Skeletal muscle satellite cell (primary cell): ENCODE data around the gene TNIK.

Source experiments
- H3K27me3 ChIP-seq: 2 replicates; pipeline ENCODE4 v1.7.0; 2013; ENCODE audit warnings: low read length; ENCODE audit not compliant: control insufficient read depth, insufficient read depth
- H3K36me3 ChIP-seq: 2 replicates; pipeline ENCODE4 v1.7.0; 2013; ENCODE audit warnings: mild to moderate bottlenecking, control low read depth, low read length; ENCODE audit not compliant: insufficient read depth
- H3K4me1 ChIP-seq: 2 replicates; pipeline ENCODE4 v1.7.0; 2013; ENCODE audit warnings: low read length; ENCODE audit not compliant: control insufficient read depth, insufficient read depth
- H3K4me2 ChIP-seq: 2 replicates; pipeline ENCODE4 v1.7.0; 2013; ENCODE audit warnings: mild to moderate bottlenecking, low read length
- H3K4me3 ChIP-seq: 2 replicates; pipeline ENCODE4 v1.7.0; 2013; ENCODE audit warnings: low read length
- H3K9ac ChIP-seq: 2 replicates; pipeline ENCODE4 v1.7.0; 2013; ENCODE audit warnings: mild to moderate bottlenecking, low read depth, low read length, moderate library complexity
- H3K9me3 ChIP-seq: replicated peaks from 2 replicates; pipeline ENCODE4 v1.7.0; 2013; ENCODE audit warnings: mild to moderate bottlenecking, control low read depth, low read length

Gene TNIK

GRCh38 chr3:171142985-171143384 lies 317.2 kb downstream of the TNIK start:
- no peak overlapping the region for H3K9ac ChIP-seq
- peaks cover 15% of the 10 kb centered on the region for H3K27me3 ChIP-seq
- H3K36me3 ChIP-seq: no peaks in the 10 kb centered on the region

GRCh38 chr3:171140246-171140645 lies 320.0 kb downstream of the TNIK start:
- Histone ChIP-seq H3K4me1 (no peaks in the 10 kb centered on the region), H3K9ac (no peak overlapping the region), H3K27me3 (peaks cover 15% of the 10 kb centered on the region), H3K4me3 (no peak overlapping the region), H3K4me2 (no peak overlapping the region), H3K9me3 (no peaks in the 10 kb centered on the region), H3K36me3 (no peaks in the 10 kb centered on the region)

More at GRCh38 chr3:171142985-171143384, 317.2 kb downstream of the TNIK start:
- H3K4me1 ChIP-seq: no peaks in the 10 kb centered on the region
- H3K9me3 ChIP-seq: no peaks in the 10 kb centered on the region
- no peak overlapping the region for H3K4me3 ChIP-seq
- H3K4me2 ChIP-seq: no peak overlapping the region

- H3K4me1 ChIP-seq: peaks cover 9% of the 10 kb centered on the region
- H3K9me3 ChIP-seq: no peaks in the 10 kb centered on the region
- peaks cover 15% of the 10 kb centered on the region for H3K27me3 ChIP-seq
- no peak overlapping the region for H3K4me3 ChIP-seq
- H3K4me2 ChIP-seq: no peak overlapping the region
- no peaks in the 10 kb centered on the region for H3K36me3 ChIP-seq
- no peak overlapping the region for H3K9ac ChIP-seq
Observed at GRCh38 chr3:171138027-171138426, 322.2 kb downstream of the TNIK start.

GRCh38 chr3:171135549-171135948 lies 324.7 kb downstream of the TNIK start:
- Histone ChIP-seq H3K9me3 (no peaks in the 10 kb centered on the region), H3K27me3 (peaks cover 3% of the 10 kb centered on the region), H3K4me2 (no peak overlapping the region), H3K36me3 (no peaks in the 10 kb centered on the region), H3K9ac (no peak overlapping the region), H3K4me3 (no peak overlapping the region), H3K4me1 (peaks cover 10% of the 10 kb centered on the region)

- no peak overlapping the region for H3K9ac ChIP-seq
- no peaks in the 10 kb centered on the region for H3K27me3 ChIP-seq
- peaks cover 19% of the 10 kb centered on the region for H3K4me1 ChIP-seq
- no peaks in the 10 kb centered on the region for H3K9me3 ChIP-seq
- H3K4me3 ChIP-seq: no peak overlapping the region
- H3K4me2 ChIP-seq: no peak overlapping the region
- H3K36me3 ChIP-seq: no peaks in the 10 kb centered on the region
Observed at GRCh38 chr3:171133796-171134569, 326.2 kb downstream of the TNIK start.

GRCh38 chr3:171133337-171133736 lies 326.9 kb downstream of the TNIK start:
- H3K9ac ChIP-seq: no peak overlapping the region
- H3K4me1 ChIP-seq: peaks cover 19% of the 10 kb centered on the region
- H3K9me3 ChIP-seq: no peaks in the 10 kb centered on the region
- no peak overlapping the region for H3K4me2 ChIP-seq
- H3K4me3 ChIP-seq: no peak overlapping the region
- H3K27me3 ChIP-seq: no peaks in the 10 kb centered on the region
- H3K36me3 ChIP-seq: no peaks in the 10 kb centered on the region

- no peaks in the 10 kb centered on the region for H3K9me3 ChIP-seq
- no peak overlapping the region for H3K9ac ChIP-seq
- H3K36me3 ChIP-seq: no peaks in the 10 kb centered on the region
- no peaks in the 10 kb centered on the region for H3K27me3 ChIP-seq
- H3K4me3 ChIP-seq: no peak overlapping the region
- peaks cover 19% of the 10 kb centered on the region for H3K4me1 ChIP-seq
- H3K4me2 ChIP-seq: no peak overlapping the region
Observed at GRCh38 chr3:171132873-171133272, 327.3 kb downstream of the TNIK start.

- Histone ChIP-seq H3K9me3 (no peaks in the 10 kb centered on the region), H3K9ac (no peak overlapping the region), H3K4me1 (peaks cover 19% of the 10 kb centered on the region), H3K27me3 (no peaks in the 10 kb centered on the region), H3K4me2 (no peak overlapping the region), H3K36me3 (no peaks in the 10 kb centered on the region), H3K4me3 (no peak overlapping the region)
Observed at GRCh38 chr3:171129827-171130226, 330.4 kb downstream of the TNIK start.

GRCh38 chr3:171127611-171128010 lies 332.6 kb downstream of the TNIK start:
- H3K4me1 ChIP-seq: peaks cover 10% of the 10 kb centered on the region
- H3K4me2 ChIP-seq: no peak overlapping the region
- no peaks in the 10 kb centered on the region for H3K27me3 ChIP-seq
- H3K36me3 ChIP-seq: no peaks in the 10 kb centered on the region
- no peaks in the 10 kb centered on the region for H3K9me3 ChIP-seq
- H3K9ac ChIP-seq: no peak overlapping the region
- no peak overlapping the region for H3K4me3 ChIP-seq

GRCh38 chr3:171126478-171127209 lies 333.6 kb downstream of the TNIK start:
- H3K36me3 ChIP-seq: no peaks in the 10 kb centered on the region
- H3K4me2 ChIP-seq: no peak overlapping the region
- H3K4me1 ChIP-seq: peaks cover 10% of the 10 kb centered on the region
- no peaks in the 10 kb centered on the region for H3K27me3 ChIP-seq
- H3K9me3 ChIP-seq: no peaks in the 10 kb centered on the region
- no peak overlapping the region for H3K9ac ChIP-seq
- no peak overlapping the region for H3K4me3 ChIP-seq

GRCh38 chr3:171125010-171125409 lies 335.2 kb downstream of the TNIK start:
- Histone ChIP-seq H3K9me3 (no peaks in the 10 kb centered on the region), H3K4me3 (no peak overlapping the region), H3K36me3 (no peaks in the 10 kb centered on the region), H3K4me2 (no peak overlapping the region), H3K27me3 (no peaks in the 10 kb centered on the region), H3K9ac (no peak overlapping the region), H3K4me1 (peaks cover 7% of the 10 kb centered on the region)

GRCh38 chr3:171123915-171124314 lies 336.3 kb downstream of the TNIK start:
- H3K4me1 ChIP-seq: no peaks in the 10 kb centered on the region
- no peak overlapping the region for H3K9ac ChIP-seq
- H3K36me3 ChIP-seq: no peaks in the 10 kb centered on the region
- H3K4me2 ChIP-seq: no peak overlapping the region
- no peaks in the 10 kb centered on the region for H3K9me3 ChIP-seq
- no peaks in the 10 kb centered on the region for H3K27me3 ChIP-seq
- H3K4me3 ChIP-seq: no peak overlapping the region
